HuH-7.5 (cell line): ENCODE data around the gene RBMS3.
"Not testable (repeated sequence)": the region's sequence is repeated elsewhere in the genome, so short reads cannot be mapped to it uniquely, and the experiment has no call there.

Experiments
- DNase-seq: peaks from one replicate; pipeline ENCODE4 v3.0.0; 2011; ENCODE audit warnings: low spot score

RBMS3 gene

DNA sequence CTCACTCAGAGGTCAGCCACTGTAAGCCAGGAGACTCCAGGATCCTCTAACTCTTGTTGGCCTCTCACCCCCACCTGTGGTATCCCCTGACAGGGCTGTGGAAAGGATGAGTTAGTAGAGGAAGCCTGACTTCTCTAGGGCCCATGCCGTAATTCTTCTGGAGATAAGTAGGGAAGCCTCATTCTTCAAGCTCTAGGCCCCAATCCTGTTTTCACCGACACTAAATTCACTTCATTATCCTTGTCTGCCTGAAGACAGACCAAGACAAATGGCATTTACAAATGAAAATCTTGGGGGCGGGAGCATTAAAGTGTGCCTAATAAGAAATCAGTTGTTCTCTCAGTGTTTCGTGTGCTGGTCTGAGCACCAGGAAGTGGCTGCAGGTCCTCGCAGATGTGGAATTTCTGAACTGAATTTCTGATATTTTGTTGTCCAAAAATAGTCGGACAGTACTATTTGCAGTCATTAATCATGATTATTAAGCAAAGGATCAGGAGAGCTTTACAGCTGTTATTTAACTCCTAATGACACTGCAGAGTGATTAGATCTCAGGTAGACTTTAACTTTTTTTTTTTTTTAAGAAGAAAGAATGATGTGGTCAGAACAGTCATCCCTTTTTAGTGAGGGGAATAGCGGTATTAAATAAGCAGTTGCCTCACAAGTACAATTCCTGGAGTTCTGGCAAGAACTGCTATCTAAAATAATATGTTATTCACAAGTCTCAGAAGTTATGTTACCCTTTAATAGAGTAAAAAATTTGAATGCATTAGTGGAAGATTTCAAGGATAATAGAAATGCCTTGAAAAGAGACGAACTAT, 58.4 kb downstream of the RBMS3 start:
- DNase-seq = no peak

DNA sequence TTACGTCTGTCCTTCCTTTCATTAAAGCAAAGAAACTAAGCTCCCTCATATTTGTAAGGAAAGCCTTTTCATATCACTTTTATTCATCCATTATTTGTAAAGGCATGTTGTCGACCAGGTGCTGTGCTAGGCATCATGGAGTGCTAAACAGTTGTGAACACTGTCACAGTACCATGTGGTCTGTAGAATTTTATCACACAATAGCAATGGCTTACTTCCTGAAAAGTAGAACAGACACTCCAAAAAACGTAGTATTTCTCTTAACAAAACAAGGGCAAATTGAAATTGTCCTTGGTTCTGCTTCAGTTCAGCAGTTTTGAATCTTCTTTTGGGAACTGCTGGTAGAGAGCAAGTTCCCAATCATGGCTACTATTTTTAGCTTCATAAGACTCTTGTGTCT, 63.3 kb downstream of the RBMS3 start:
- no peak for DNase-seq

DNA sequence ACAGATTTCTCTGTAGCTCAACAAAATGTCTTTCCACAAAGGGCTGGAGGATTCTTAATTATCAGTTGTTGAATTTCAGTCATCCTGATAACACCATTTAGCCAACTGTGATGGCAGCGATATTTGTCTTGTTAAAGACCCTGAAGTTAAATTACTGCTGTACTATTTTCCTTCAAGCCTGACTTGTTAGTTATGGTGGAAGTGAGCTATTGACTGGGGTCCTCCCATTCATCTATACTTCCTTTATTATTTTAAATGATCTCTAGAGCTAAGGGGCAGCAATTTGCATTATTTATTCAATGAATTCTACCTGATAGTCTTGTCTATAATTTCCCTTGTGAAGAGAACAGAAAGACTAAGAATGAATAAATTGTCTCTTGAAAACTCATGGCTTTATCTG, 64.1 kb downstream of the RBMS3 start:
- DNase-seq = no peak

DNA sequence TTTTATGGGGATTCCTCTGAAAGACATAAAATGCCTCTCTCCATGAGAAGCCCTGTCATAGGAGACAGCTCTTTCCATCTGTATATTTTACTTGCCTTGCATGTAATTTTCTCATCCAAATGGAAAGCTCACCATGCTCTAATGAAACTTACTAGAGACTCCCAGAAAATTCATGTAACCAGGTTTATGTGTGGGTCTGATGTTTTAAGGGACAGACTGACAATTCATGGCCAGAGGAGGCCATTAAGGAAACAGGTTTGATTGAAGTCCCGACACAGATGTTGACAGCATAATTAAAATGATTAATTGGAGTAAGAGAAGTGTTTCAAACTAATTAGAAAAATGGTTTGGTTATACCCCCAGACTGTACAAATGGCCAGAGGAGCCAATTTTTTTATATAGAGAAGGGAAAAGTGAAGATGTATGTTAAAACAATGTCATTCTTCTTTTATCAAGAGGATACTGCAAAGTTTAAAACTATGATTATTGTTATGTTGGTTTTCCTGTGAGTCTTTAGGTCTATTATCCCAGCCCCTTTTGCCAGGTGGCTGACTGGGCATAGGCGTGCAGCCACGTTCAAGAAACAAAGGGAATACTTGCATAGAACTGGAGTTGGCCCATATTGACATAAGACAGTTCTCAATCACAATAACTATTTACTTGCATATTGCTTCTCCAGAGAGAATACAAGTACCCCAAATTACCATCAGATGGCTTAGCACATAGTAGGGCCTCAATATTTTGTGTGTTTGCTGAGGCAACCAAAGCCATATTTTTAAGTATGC, 64.8 kb downstream of the RBMS3 start:
- no peak for DNase-seq

DNA sequence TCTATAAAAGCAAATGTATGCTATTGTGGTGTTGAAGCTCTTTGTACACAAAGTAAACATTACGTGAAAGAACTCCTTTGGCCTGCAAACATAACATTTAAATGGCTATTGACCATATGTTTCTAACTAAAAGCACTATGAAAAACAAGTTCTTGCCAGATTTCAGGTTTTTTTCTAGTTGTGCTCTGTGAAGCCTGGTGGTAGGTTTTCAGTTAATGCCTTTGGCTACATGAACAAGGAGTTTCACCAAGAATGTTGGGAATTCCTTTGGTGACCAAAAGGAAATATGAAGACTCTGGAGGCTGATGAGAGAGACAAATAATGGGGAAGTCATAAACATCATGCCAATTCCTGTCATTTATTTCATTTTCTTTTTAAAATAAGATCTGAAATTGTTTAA, 66.0 kb downstream of the RBMS3 start:
- DNase-seq = no peak

DNA sequence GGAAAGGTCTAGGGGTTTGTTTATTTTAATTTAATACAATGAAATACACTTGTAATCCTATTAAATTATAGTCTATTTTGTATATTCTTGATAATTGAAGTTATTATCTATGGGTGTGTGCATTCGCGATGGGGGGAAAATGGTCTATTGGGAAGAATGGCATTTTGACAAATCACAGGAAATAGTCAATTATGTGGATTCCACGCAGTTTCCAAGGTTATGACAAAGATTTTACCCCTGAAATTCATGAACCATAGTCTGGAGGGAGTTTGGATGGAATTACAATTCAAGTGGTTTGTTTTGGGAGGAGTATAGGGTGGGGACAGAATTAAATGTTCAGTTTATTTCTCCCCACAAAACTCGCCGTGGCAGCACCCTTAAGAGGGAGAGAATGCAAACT, 66.5 kb downstream of the RBMS3 start:
- DNase-seq = no peak

DNA sequence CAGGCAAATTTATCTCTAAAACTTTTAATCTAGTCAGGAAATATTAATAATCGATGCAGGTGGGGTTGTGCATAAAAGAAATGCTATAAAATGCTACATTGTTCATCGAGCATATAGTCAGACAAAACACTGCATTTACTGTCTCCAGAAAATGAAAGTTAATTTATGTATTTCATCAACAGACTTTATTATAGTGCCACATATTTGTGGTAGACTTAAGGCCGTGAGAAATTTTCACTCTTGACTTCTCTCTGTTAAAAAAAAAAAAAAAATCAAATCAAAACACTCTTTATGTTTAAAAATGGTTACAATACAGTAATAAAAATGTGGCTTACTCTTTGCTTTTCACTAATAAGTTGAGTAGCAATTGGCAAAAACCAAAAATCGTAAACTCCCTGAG, 67.4 kb downstream of the RBMS3 start:
- DNase-seq = no peak

DNA sequence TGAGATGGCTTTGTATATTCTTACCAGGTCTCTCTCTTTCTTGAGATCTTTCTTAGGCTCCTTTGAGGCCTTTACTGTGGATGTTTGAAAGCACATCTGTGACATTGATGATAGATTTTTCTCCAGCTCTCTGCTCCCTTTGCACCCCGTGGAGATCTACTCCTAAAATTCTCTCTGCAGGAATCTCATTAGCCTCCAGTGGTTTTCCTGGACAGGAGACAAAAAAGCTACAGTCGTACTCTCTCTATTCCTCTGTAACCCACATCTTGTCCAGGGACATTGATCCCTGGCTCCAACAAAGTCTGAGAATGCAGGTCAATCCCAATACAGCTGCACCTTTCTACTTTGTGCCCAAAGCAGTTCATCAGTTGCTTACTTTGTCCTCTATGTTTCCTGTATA, 68.2 kb downstream of the RBMS3 start:
- DNase-seq = no peak

DNA sequence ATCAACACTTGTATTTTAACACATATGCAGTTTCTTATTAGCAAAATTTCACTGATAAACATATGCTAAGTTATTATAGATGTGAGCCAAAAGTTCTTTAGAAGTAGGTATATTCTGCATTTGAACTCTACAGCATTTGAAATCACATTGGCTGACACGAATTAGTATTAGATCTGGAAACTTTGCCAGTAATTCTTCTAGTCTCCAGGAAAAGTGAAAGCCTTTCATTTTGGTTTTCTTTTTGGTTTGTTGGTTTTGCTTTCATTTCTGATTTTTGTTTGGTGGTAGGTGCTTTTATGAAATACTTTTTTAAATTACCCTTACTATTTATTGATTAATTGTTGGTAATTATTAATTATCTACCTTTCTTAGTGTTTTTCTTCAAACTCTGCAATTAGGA, 72.9 kb downstream of the RBMS3 start:
- no peak for DNase-seq

DNA sequence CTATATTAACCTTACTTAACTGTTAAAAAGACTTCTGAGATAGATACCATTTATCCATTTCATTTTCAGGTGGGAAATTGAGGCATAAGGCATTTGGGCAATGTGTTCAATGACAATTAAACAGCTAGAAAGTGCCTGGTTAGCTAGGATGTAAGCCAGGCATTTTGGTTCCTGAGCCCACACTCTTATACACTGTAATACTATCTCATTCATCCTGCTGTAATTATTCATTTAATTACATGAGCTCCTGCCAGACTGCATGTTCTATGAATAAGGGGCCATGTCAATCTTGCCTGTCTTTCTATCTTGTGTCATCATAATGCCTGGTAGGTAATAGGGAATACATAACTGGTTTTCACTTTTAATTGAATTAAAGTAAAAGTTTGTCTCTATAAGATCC, 74.0 kb downstream of the RBMS3 start:
- no peak for DNase-seq

DNA sequence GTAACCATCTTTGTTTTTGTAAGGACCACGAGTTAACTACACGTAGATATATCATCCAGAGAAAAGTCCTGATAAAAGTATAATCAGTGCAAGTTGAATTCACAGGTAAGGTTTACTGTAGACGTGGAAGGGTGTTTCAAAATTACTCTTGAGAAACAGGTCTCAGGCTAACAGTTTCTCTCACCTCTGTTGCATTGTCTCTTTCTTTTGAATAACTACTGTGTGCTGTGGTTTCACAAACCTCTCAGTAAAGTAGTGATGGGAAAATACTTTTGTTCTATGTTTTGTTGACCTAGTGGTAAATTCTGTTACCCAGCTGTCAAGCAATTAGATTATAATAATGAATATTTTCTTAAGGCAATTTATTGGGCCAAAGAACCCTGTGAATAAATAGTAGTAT, 75.2 kb downstream of the RBMS3 start:
- DNase-seq = no peak

DNA sequence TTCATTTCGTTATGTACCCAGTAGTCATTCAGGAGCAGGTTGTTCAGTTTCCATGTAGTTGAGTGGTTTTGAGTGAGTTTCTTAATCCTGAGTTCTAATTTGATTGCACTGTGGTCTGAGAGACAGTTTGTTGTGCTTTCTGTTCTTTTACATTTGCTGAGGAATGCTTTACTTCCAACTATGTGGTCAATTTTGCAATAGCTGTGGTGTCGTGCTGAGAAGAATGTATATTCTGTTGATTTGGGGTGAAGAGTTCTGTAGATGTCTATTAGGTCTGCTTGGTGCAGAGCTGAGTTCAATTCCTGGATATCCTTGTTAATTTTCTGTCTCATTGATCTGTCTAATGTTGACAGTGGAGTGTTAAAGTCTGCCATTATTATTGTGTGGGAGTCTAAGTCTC, 79.4 kb downstream of the RBMS3 start:
- DNase-seq = not testable (repeated sequence)

DNA sequence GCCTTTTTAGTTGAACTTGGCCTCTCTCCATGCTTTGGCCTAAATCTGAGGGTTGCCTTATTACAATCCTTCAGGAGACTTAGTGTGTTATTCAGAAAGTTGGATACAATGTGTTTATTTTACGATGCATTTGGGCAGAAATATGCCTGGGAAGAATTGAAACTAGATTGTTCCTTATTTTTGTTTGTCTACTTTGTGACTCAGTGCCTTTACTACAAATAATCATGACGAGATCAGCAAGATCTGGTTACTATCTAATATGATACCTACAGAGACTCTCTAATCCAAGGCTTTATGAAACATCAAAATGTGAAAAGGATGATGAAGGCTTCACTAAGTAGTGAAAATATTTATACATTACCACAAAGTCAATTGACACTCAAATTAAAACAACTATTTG, 82.2 kb downstream of the RBMS3 start:
- no peak for DNase-seq

DNA sequence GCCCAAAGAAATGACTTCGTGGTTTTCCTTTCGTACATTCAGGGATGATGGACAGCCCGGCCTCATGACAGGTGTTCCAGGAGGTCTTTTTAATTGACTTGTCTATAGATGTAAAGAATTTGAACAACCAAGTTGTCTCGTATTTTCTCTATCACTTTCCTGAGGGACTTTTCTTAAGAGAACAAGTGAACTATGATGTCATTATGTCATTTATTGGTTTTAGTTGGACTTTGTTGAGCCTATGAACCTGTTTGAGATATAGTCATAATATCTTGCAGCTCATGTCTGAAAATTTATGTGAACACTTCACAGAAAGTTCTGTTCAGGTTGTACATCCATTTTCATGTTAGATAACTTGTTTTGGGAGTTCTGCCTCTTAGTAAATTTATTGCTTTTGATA, 89.2 kb downstream of the RBMS3 start:
- no peak for DNase-seq

DNA sequence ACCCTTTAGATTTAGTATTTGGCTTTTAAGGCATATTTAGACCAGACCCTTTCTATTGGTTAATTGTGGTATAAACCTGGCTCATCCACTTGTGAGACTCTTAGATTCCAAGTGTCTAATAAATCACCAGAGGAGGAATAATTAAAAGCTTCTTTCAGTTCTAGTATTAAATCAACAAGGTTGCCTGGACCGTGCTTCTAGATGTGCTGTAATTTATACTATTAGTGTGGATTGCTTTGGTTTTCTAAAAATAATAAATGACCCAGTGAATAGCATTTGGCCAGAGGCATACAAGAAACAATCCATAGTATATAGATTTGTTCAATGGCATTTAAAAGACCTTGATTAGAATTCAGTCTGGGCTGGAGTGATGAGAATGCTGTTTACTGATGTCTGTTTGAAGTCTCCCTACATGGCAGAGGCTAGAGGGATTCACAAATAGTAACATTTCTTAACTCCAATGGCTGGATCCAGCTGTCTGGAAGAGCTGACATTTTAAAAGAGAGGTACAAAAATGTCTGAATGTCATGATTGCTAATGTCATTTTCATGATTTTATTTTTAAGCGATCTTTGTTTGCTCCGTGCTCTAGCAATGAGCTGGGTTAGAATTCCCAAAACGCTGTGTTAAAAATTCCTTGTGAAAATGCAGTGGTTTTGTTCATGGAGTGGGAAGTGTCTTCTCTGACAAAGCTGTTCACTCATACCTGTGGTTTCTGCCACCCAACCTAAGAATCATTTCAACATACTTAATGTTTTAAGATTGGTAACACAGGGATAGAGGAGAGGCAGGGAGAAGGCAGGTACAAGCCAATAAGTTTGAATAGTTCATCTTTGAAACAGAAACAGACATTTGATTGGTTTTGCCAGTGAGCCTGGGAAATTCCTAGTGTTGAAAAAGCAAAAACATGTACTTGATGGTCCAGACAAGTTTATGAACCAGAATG, 89.9 kb downstream of the RBMS3 start:
- DNase-seq = no peak

DNA sequence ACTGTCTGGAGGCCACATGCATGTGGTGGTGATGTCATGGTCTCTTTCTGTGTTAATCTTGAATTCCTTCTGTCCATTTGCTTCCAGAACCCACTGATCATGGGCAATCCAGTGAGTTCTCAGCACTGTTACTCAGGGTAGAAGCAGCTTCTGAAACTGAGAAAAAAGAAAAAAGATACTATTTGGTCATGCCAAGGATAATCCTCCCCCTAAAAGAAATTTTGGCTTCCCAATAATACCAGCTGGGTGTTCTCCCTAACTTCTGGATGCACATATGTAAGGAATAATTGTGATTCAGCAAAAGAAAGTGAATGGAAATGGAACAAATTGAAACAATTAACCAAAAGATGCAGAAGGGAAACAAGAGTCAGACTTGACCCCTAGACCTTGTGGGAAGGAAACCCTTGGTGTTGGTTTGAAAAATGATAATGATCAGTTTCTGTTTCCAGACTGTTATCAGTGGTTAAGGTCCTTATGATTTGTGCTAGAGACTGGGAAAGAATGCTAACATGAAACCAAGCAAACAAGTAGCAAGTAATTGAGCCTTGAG, 92.3 kb downstream of the RBMS3 start:
- no peak for DNase-seq

DNA sequence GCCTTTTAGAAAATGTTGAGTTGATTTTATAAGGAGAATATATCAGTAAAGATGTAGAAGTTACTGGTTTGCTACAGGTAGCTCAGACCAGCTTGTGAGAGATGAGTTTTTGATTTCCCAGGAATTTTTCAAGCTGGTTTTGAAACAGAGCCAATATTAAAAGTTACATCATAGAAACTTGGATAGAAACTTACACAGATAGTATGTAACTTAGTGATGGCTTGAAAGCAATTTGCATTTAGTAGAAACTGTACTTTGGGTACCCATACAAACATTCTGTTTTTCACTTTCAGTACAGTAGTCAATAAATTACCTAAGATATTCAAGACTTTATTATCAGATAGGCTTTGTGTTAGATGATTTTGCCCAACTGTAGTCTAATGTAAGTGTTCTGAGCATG, 93.4 kb downstream of the RBMS3 start:
- DNase-seq = no peak

DNA sequence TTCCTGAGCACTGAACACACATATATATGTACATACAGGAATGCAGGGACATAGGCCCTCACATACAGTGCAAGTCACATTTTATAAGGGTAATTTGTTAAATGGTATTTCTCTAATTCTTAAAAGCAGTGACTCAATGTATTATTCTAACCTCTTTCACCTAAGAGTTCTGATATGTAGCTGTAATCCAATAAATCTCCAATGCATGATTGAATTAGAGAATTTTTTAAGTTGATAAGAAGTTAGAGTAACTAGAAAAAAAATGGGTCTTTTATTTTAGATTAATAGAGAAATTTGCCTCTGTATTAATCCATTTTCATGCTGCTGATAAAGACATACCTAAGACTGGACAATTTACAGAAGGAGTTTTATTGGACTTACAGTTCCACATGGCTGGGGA, 98.2 kb downstream of the RBMS3 start:
- DNase-seq = no peak

DNA sequence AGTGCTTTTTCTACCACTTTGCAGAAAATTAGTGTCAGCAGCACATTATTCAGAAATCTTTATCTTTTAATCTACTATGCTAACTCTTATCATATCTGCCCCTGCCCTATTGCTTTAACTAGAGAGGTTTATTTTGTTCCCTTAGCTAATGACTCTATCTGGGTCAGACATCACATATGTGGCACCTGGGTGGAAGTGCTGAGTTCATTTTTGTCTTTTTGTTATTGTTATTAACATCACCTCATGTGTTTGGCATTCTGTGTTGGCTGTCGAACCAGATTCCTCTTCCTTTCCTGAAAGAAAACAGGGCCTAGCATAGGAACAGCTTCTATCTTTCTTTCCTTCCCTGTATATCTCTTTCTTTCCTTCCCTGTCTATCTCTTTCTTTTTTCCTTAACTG, 100.7 kb downstream of the RBMS3 start:
- no peak for DNase-seq

DNA sequence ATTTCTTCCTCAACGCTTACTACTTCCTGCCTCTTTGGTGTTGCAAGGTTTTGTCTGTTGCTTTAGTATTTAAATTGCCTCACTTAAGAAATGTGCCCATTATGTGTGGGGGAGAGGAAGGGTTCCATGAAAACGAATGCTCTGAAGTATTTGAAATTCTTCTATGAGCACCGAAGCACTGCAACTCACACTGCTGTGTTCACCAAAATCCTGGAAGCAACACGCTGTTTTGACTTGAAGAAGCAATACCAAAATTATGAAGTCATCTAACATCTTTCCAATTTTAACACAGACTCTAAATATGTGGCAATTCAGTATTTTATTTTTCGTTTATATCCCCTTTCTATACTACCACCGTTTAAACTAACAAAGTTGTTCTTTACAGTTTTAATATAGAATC, 101.5 kb downstream of the RBMS3 start:
- DNase-seq = no peak

DNA sequence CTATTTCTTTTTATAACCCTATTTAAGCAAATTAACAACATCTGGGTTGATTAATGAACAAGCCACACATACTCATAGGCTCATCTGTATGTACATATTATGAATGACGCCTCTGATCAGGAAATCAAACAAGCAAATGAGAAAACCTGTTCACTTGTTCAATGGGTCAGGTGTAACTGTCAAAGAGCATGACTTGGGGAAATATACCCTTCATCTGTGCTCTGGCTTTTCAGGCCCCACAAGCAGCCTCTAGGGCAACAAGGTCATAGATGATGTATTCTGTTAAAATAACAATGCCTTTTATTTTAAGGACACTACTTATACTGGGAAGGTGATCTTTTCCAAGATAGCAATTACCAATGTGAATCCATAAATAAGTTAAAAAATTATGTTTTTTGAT, 102.0 kb downstream of the RBMS3 start:
- no peak for DNase-seq

DNA sequence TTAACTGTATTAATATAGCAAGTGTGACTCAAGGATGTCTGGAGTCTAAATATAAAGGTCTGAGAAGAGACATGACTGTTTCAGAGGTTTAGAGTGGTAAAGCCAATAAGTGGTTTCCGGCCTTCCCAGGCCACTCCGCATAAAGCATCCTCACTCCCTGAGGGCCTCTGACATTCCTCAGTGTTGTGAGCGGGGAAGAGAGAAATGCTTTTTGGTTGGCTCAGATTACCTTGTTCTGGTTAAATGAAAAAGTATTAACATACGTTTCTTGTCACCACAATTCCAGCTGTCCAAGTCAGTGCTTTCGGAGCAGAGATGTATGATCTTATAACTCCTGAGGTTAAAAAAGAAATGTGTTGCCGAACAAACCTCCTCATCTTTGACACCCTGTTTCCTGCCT, 103.8 kb downstream of the RBMS3 start:
- DNase-seq = no peak
